Measurements from ENCODE around the gene DUSP14.

The DUSP14 gene

GRCh38 chr17:37518826-37519225 is 29.1 kb downstream of the DUSP14 start:
- DNase-seq = no peak

GRCh38 chr17:37519251-37519985 is 29.7 kb downstream of the DUSP14 start:
- DNase-seq = no peak

GRCh38 chr17:37520174-37520573 is 30.5 kb downstream of the DUSP14 start:
- no peak for DNase-seq

- no peak for DNase-seq
Observed at GRCh38 chr17:37521821-37522220, 32.1 kb downstream of the DUSP14 start.

- no peak for DNase-seq
Observed at GRCh38 chr17:37523715-37524219, 34.1 kb downstream of the DUSP14 start.

- peak; percentile 45 to 58 for DNase-seq
Observed at GRCh38 chr17:37527249-37527851, 37.7 kb downstream of the DUSP14 start.

- DNase-seq = no peak
Observed at GRCh38 chr17:37530420-37530819, 40.7 kb downstream of the DUSP14 start.

- DNase-seq = no peak
Observed at GRCh38 chr17:37532756-37533155, 43.1 kb downstream of the DUSP14 start.

GRCh38 chr17:37535906-37536305 is 46.2 kb downstream of the DUSP14 start:
- DNase-seq = no peak

- DNase-seq = no peak
Observed at GRCh38 chr17:37538981-37539659, 49.4 kb downstream of the DUSP14 start.

- no peak for DNase-seq
Observed at GRCh38 chr17:37541880-37542660, 52.4 kb downstream of the DUSP14 start.

- no peak for DNase-seq
Observed at GRCh38 chr17:37543637-37544052, 54.0 kb downstream of the DUSP14 start.

- no peak for DNase-seq
Observed at GRCh38 chr17:37545486-37545885, 55.8 kb downstream of the DUSP14 start.

GRCh38 chr17:37546302-37546701 is 56.6 kb downstream of the DUSP14 start:
- DNase-seq = no peak

GRCh38 chr17:37547986-37548385 is 58.3 kb downstream of the DUSP14 start:
- DNase-seq = no peak

GRCh38 chr17:37551788-37552187 is 62.1 kb downstream of the DUSP14 start:
- no peak for DNase-seq

- no peak for DNase-seq
Observed at GRCh38 chr17:37553401-37553966, 63.8 kb downstream of the DUSP14 start.

GRCh38 chr17:37555386-37555785 is 65.7 kb downstream of the DUSP14 start:
- no peak for DNase-seq

- DNase-seq = no peak
Observed at GRCh38 chr17:37557482-37557881, 67.8 kb downstream of the DUSP14 start.

GRCh38 chr17:37558299-37558698 is 68.6 kb downstream of the DUSP14 start:
- no peak for DNase-seq

GRCh38 chr17:37562016-37562745 is 72.5 kb downstream of the DUSP14 start:
- no peak for DNase-seq

All from NCI-H2081 (cell line).